Panc1 (cell line): ENCODE data around the gene ERGIC1.

Source experiments
- CTCF ChIP-seq: fragments of 450-650 bp; IDR thresholded peaks from 2 replicates; pipeline ENCODE4 v1.5.1; 2017; ENCODE audit warnings: mild to moderate bottlenecking
- TCF7L2 ChIP-seq: IDR thresholded peaks from 2 replicates; pipeline ENCODE4 v1.6.1; 2011; ENCODE audit warnings: mild to moderate bottlenecking, low read depth, low read length, inconsistent platforms

- TF ChIP-seq CTCF (no peak), TCF7L2 (no peak)
These were observed 139.9 kb downstream of the ERGIC1 start for GRCh38 chr5:172973931-172974330.
